Measurements from ENCODE around the gene GHRHR. TPM values are rescaled to one million over a fixed set of nuclear protein-coding genes. Genes with fewer than 3 reads are reported as not detected.

Gene GHRHR
- not detected in 2 replicates for total RNA-seq (2011; cell fraction: chromatin; rRNA removed; ENCODE audit: low replicate concordance)
- total RNA-seq (2011; cell fraction: nucleolus; rRNA removed), result not detected in 2 replicates
- total RNA-seq (2011; cell fraction: nucleoplasm; rRNA removed), result not detected in 2 replicates
- total RNA-seq (2014; rRNA removed) (0.61 TPM in 1 of 2 replicates, not detected in the other), total RNA-seq (2014; rRNA removed; fragmentation: Illumina TruSeq; extraction: Trizol) (not detected in 2 replicates), total RNA-seq (2015; rRNA removed; fragmentation: Illumina TruSeq; extraction: Trizol) (not detected in 2 replicates), total RNA-seq (2021) (not detected in 2 replicates), polyA plus RNA-seq (2011; rRNA removed) (not detected in 2 replicates), polyA plus RNA-seq (2014; fragmentation: Illumina TruSeq; extraction: Trizol) (not detected in 2 replicates), polyA plus RNA-seq (2014; fragmentation: Nextera tagmentation; extraction: Ambion mirVana) (not detected), polyA plus RNA-seq (2014; rRNA removed) (not detected in 2 replicates), polyA minus RNA-seq (2011; rRNA and poly(A)+ RNA removed) (not detected in 2 replicates), Bru-seq, nascent RNA (not detected), BruChase-seq, experiment 1, labeled RNA remaining after a 2-hour chase (not detected), BruChase-seq, experiment 2, labeled RNA remaining after a 6-hour chase (not detected)
- not detected in 2 replicates for polyA plus RNA-seq (2011; cell fraction: cytosol; rRNA removed)
- 0.25 TPM in 1 of 2 replicates, not detected in the other for polyA plus RNA-seq (2011; cell fraction: nucleus; rRNA removed)
- not detected in 2 replicates for polyA plus RNA-seq (2012)
- not detected in 2 replicates for polyA minus RNA-seq (2011; cell fraction: cytosol; rRNA and poly(A)+ RNA removed)
- not detected in 2 replicates for polyA minus RNA-seq (2011; cell fraction: nucleus; rRNA and poly(A)+ RNA removed)
- long read RNA-seq, experiment 1, result 0 reads
- long read RNA-seq, experiment 2, result 0 reads
- long read RNA-seq, experiment 3, result 0 reads

GRCh38 chr7:30963842-30964241 is at the start of gene GHRHR:
TSS of gene GHRHR (plus strand) at chr7:30963953. CDS start at chr7:30964069, 116 bp downstream.
- CTCF ChIA-PET (ENCODE audit: low intra/inter-chr PET ratio), result no interaction called here
- WGBS (ENCODE audit: insufficient coverage, low coverage, missing lambda C conversion rate), result 2% methylated on average over 11 of the region's 11 CpGs
- TF ChIP-seq NRF1 (conservative IDR thresholded peaks at IDR 0.05 in 1 of 2, IDR thresholded peaks at IDR 0.05 in 1 of 2) (no peak), ZC3H4 (CRISPR knock-in tag; IDR thresholded peaks at IDR 0.05; ENCODE audit: borderline replicate concordance) (no peak), ZFP36 (IDR thresholded peaks at IDR 0.05; ENCODE audit: low read depth, low read length, partially characterized antibody) (no peak), E2F1 (CRISPR knock-in tag; IDR thresholded peaks at IDR 0.05) (no peak), HNRNPLL (IDR thresholded peaks at IDR 0.05; ENCODE audit: low read depth, low read length, poor library complexity, severe bottlenecking) (no peak), TCF7 (IDR thresholded peaks at IDR 0.05; ENCODE audit: borderline replicate concordance) (no peak), FOXJ3 (CRISPR knock-in tag; IDR thresholded peaks at IDR 0.05) (no peak), TFAP4 (CRISPR knock-in tag; IDR thresholded peaks at IDR 0.05; ENCODE audit: borderline replicate concordance) (no peak), HNRNPL (IDR thresholded peaks at IDR 0.05; ENCODE audit: low read depth, low read length) (no peak), KDM4B (IDR thresholded peaks at IDR 0.05; ENCODE audit: borderline replicate concordance in 2 of 2, low read depth in 1 of 2) (no peak), RFX5 (IDR thresholded peaks at IDR 0.05; ENCODE audit: low read depth, low read length) (no peak), CEBPG (CRISPR knock-in tag; IDR thresholded peaks at IDR 0.05) (no peak), CEBPG (tag; conservative IDR thresholded peaks at IDR 0.05 in 1 of 2, IDR thresholded peaks at IDR 0.05 in 1 of 2) (no peak), ZBTB5 (IDR thresholded peaks at IDR 0.05) (no peak), POLR2H (tag; IDR thresholded peaks at IDR 0.05; ENCODE audit: low read depth) (no peak)

More at GRCh38 chr7:30963842-30964241, at the start of gene GHRHR:
- peaks cover 8 to 37% of the 10 kb centered on the region in 2 experiments for H3K27me3 ChIP-seq (ENCODE audit: control insufficient read depth in 2 of 2, insufficient read depth in 2 of 2, low read length in 2 of 2)
- peaks cover 0 to 4% of the 10 kb centered on the region in 2 experiments; a peak in 1 of 5 replicates for H3K4me1 ChIP-seq (replicated peaks in 1 of 2; ENCODE audit: control insufficient read depth in 2 of 2, insufficient read depth in 2 of 2, low read length in 2 of 2)
- H4K20me1 ChIP-seq (replicated peaks; ENCODE audit: control insufficient read depth, insufficient read depth, low read length), result no peaks in the 10 kb centered on the region
- DNase-seq (ENCODE audit: extremely low read depth in 1 of 4, low spot score in 3 of 4), result no peak
- H3K4me2 ChIP-seq (ENCODE audit: insufficient read depth, low read length), result no peak within 1 kb of the TSS
- H3K36me3 ChIP-seq (ENCODE audit: control insufficient read depth, insufficient read depth, low read length), result no peaks in the 10 kb centered on the region
- no TSS peak for BruUV-seq (replicated peaks)
- H3K79me2 ChIP-seq (ENCODE audit: control insufficient read depth, insufficient read depth, low read length), result no peaks in the 10 kb centered on the region; the same call in 2 of the 3 replicates
- in situ Hi-C loops (cut with MboI), result no loop called here
- no peak within 1 kb of the TSS for H3K27ac ChIP-seq (ENCODE audit: extremely low read depth, low read depth, low read length)
- no peaks in the 10 kb centered on the region for H3K9me3 ChIP-seq (replicated peaks; ENCODE audit: control insufficient read depth, insufficient read depth, low read depth, low read length)
- peak; percentile 69 for ATAC-seq
- FAIRE-seq, result no peak
- peak within 1 kb of the TSS in 1 of 2 experiments; percentile 59; a peak in 2 of 4 replicates for H3K9ac ChIP-seq (ENCODE audit: insufficient read depth in 1 of 2, low read depth in 2 of 2, low read length in 2 of 2)
- POLR2A ChIA-PET, result interaction anchor here (0.7 to 1.6 kb wide), 3 partner anchors 8 to 182 kb away, joined by 3 to 4 read pairs (median 3); no protein-coding TSS in a partner anchor
- intact Hi-C loops (cut with micrococcal nuclease), result no loop called here
- no peak within 1 kb of the TSS for H2AFZ ChIP-seq (ENCODE audit: low read depth, low read length)
- H3K9me1 ChIP-seq (ENCODE audit: control insufficient read depth, insufficient read depth, low read length), result no peaks in the 10 kb centered on the region
- H3K4me3 ChIP-seq, result no peak within 1 kb of the TSS

All from K562 (cell line).